ENCODE data around the gene GLB1L3. TPM values are rescaled to one million over a fixed set of nuclear protein-coding genes. Genes with fewer than 3 reads are reported as not detected.
"Not testable (repeated sequence)": the region's sequence is repeated elsewhere in the genome, so short reads cannot be mapped to it uniquely, and the experiment has no call there.

Gene GLB1L3
- total RNA-seq, 2 donors from 2014 or later: 2.0 to 2.2 TPM

- no peaks in the 10 kb centered on the region for H3K27me3 Mint-ChIP-seq
Measured at GRCh38 chr11:134289167-134289566, 13.0 kb downstream of the GLB1L3 start.

DNA sequence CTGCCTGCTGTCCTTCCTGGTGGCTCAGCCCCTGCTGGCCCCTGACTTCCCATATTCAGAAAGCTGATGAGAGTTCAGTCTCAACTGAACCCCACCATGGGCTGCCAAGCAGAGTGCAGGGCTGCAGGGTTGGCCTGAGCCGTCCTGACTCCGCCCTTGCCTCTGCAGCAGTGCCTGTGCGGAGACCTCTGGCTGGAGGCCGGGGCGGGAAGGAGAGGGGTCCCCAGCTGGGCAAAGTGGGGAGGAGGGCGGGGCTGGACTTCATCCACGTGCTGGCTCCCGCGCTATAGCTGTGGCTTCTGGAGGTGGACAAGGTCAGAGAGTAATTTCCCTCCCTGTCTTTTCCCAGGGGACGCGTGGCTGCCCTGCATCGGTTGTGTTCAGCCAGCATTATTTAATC is 13.6 kb downstream of the GLB1L3 start:
- no peak overlapping the region for H3K4me3 Mint-ChIP-seq
- no peak for ATAC-seq
- H3K4me1 Mint-ChIP-seq: peaks cover 7% of the 10 kb centered on the region
- no peak overlapping the region for H3K27ac Mint-ChIP-seq
- H3K27me3 Mint-ChIP-seq: no peaks in the 10 kb centered on the region
- H3K9me3 ChIP-seq (ENCODE audit: control insufficient read depth, low read length, poor library complexity, severe bottlenecking): no peaks in the 10 kb centered on the region
- no peak for DNase-seq
- H3K36me3 Mint-ChIP-seq (ENCODE audit: low read depth): no peaks in the 10 kb centered on the region

More at GRCh38 chr11:134289167-134289566, 13.0 kb downstream of the GLB1L3 start:
- peaks cover 2% of the 10 kb centered on the region for H3K4me1 Mint-ChIP-seq
- DNase-seq (no peak), ATAC-seq (no peak)
- no peak overlapping the region for H3K27ac Mint-ChIP-seq
- H3K9me3 ChIP-seq (ENCODE audit: control insufficient read depth, low read length, poor library complexity, severe bottlenecking): no peaks in the 10 kb centered on the region
- H3K4me3 Mint-ChIP-seq: no peak overlapping the region
- H3K36me3 Mint-ChIP-seq (ENCODE audit: low read depth): no peaks in the 10 kb centered on the region

- peaks cover 7% of the 10 kb centered on the region for H3K4me1 Mint-ChIP-seq
- no peak overlapping the region for H3K4me3 Mint-ChIP-seq
- no peaks in the 10 kb centered on the region for H3K27me3 Mint-ChIP-seq
Measured at GRCh38 chr11:134290646-134291045, 14.5 kb downstream of the GLB1L3 start.

DNA sequence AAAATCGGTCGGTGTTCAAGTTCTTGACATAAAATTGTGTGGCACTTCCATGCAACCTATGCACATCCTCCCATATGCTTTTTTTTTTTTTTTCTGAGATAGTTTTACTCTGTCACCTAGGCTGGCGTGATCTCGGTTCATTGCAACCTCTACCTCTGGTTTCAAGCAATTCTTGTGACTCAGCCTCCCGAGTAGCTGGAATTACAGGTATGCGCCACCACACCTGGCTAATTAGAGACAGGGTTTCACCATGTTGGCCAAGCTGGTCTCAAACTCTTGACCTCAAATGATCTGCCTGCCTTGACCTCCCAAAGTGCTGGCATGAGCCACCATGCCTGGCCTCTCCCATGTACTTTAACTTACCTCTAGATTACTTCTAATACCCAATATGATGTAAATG is 15.0 kb downstream of the GLB1L3 start:
- no peak for DNase-seq
- H3K27me3 Mint-ChIP-seq: no peaks in the 10 kb centered on the region
- peaks cover 7% of the 10 kb centered on the region for H3K4me1 Mint-ChIP-seq
- H3K27ac Mint-ChIP-seq: no peak overlapping the region
- H3K4me3 Mint-ChIP-seq: no peak overlapping the region
- no peak for ATAC-seq
- H3K36me3 Mint-ChIP-seq (ENCODE audit: low read depth): no peaks in the 10 kb centered on the region
- no peaks in the 10 kb centered on the region for H3K9me3 ChIP-seq (ENCODE audit: control insufficient read depth, low read length, poor library complexity, severe bottlenecking)

More at GRCh38 chr11:134290646-134291045, 14.5 kb downstream of the GLB1L3 start:
- ATAC-seq (no peak), DNase-seq (no peak)
- no peaks in the 10 kb centered on the region for H3K9me3 ChIP-seq (ENCODE audit: control insufficient read depth, low read length, poor library complexity, severe bottlenecking)
- H3K36me3 Mint-ChIP-seq (ENCODE audit: low read depth): no peaks in the 10 kb centered on the region
- H3K27ac Mint-ChIP-seq: no peak overlapping the region

GRCh38 chr11:134292661-134293060 is 16.5 kb downstream of the GLB1L3 start:
- no peak overlapping the region for H3K27ac Mint-ChIP-seq
- no peaks in the 10 kb centered on the region for H3K9me3 ChIP-seq (ENCODE audit: control insufficient read depth, low read length, poor library complexity, severe bottlenecking)
- ATAC-seq (no peak), DNase-seq (no peak)
- H3K4me3 Mint-ChIP-seq: no peak overlapping the region
- no peaks in the 10 kb centered on the region for H3K27me3 Mint-ChIP-seq
- H3K36me3 Mint-ChIP-seq (ENCODE audit: low read depth): no peaks in the 10 kb centered on the region
- H3K4me1 Mint-ChIP-seq: peaks cover 7% of the 10 kb centered on the region

- no peaks in the 10 kb centered on the region for H3K9me3 ChIP-seq (ENCODE audit: control insufficient read depth, low read length, poor library complexity, severe bottlenecking)
- Mint-ChIP-seq H3K27ac (peak overlapping the region; percentile 60), H3K4me3 (no peak overlapping the region), H3K27me3 (no peaks in the 10 kb centered on the region), H3K4me1 (peaks cover 7% of the 10 kb centered on the region), H3K36me3 (ENCODE audit: low read depth) (no peaks in the 10 kb centered on the region)
- DNase-seq: no peak
- no peak for ATAC-seq
Measured at GRCh38 chr11:134293119-134294113, 17.2 kb downstream of the GLB1L3 start.

GRCh38 chr11:134294664-134295063 is 18.5 kb downstream of the GLB1L3 start:
- Mint-ChIP-seq H3K36me3 (ENCODE audit: low read depth) (no peaks in the 10 kb centered on the region), H3K27ac (peak overlapping the region; percentile 60), H3K4me3 (no peak overlapping the region), H3K27me3 (no peaks in the 10 kb centered on the region), H3K4me1 (peaks cover 4% of the 10 kb centered on the region)
- no peaks in the 10 kb centered on the region for H3K9me3 ChIP-seq (ENCODE audit: control insufficient read depth, low read length, poor library complexity, severe bottlenecking)
- no peak for ATAC-seq
- no peak for DNase-seq

DNA sequence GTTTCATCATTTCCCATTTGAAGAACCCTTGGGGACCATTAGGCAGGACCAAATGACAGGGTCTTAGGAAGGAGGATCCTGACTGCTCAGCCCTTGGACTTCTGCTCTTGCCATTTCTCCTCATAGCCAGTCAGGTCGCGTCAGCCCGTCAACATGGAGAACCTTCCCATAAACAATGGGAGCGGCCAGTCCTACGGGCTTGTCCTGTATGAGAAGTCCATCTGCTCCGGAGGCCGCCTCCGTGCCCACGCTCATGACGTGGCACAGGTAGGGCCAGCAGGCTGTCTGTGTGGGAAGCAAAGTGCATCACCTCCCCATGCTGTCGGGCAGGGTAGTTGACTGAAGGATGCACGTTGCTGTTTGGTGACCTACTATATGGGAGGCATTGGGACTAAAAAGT is 36.0 kb downstream of the GLB1L3 start:
- no peaks in the 10 kb centered on the region for H3K27me3 Mint-ChIP-seq
- DNase-seq: no peak
- no peak for ATAC-seq
- no peaks in the 10 kb centered on the region for H3K9me3 ChIP-seq (ENCODE audit: control insufficient read depth, low read length, poor library complexity, severe bottlenecking)
- no peak overlapping the region for H3K27ac Mint-ChIP-seq
- H3K4me1 Mint-ChIP-seq: no peaks in the 10 kb centered on the region
- H3K4me3 Mint-ChIP-seq: no peak overlapping the region
- H3K36me3 Mint-ChIP-seq (ENCODE audit: low read depth): no peaks in the 10 kb centered on the region

DNA sequence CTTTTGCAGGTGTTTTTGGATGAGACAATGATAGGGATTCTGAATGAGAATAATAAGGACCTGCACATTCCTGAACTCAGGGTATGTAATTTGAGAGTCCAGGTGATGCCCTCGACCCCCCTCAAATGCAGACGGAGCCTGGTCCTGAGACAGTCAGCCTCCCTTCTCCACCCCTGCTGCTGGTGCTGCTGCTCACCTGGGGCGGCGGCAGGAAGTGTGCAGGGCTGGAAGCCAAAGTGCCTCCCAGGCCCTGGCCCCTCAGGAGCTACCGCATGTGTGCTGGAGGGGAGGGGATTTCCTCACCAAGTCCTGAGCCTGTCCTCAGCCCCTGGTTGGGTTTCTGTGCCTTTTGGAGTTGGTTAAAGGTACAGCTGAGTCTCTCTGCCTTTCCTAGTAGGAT is 36.6 kb downstream of the GLB1L3 start:
- H3K9me3 ChIP-seq (ENCODE audit: control insufficient read depth, low read length, poor library complexity, severe bottlenecking): no peaks in the 10 kb centered on the region
- DNase-seq: no peak
- Mint-ChIP-seq H3K36me3 (ENCODE audit: low read depth) (no peaks in the 10 kb centered on the region), H3K4me3 (no peak overlapping the region), H3K27ac (no peak overlapping the region), H3K27me3 (no peaks in the 10 kb centered on the region), H3K4me1 (no peaks in the 10 kb centered on the region)
- no peak for ATAC-seq

GRCh38 chr11:134313379-134313778 is 37.2 kb downstream of the GLB1L3 start:
- Mint-ChIP-seq H3K4me1 (no peaks in the 10 kb centered on the region), H3K27ac (no peak overlapping the region), H3K27me3 (no peaks in the 10 kb centered on the region), H3K4me3 (no peak overlapping the region), H3K36me3 (ENCODE audit: low read depth) (no peaks in the 10 kb centered on the region)
- DNase-seq (no peak), ATAC-seq (no peak)
- H3K9me3 ChIP-seq (ENCODE audit: control insufficient read depth, low read length, poor library complexity, severe bottlenecking): no peaks in the 10 kb centered on the region

DNA sequence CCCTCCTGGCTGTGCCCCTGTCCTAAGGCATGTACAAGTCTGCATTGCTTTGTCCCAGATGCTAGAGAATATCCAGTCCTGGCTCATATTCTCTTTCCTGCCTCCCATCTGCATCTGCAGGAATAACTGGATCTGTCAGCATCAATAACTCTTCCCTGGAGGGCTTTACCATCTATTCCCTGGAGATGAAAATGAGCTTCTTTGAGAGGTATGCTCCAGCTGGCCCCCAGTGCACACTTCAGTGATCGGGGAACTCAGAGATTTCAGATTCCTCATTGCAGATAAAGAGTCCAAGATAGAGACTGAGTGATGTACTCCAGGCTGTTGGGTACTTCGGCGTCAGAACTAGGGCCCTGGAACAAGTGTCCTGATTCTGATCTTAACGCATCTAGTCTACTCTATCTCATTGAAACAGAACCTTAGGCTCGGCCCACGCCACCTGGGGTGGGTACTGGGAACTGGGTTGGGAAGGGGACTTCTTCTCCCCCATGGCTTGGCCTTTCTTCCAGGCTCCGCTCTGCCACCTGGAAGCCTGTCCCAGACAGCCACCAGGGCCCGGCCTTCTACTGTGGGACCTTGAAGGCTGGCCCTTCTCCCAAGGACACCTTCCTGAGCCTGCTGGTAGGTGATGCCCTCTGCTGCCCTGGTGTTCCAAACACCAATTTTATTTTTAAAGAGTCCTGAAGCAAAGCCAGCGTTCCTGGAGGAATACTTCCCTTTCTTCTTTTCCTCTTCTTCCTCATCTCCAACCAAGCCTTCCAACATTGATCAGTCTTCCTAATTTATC is 37.8 kb downstream of the GLB1L3 start:
- H3K4me3 Mint-ChIP-seq: no peak overlapping the region
- no peaks in the 10 kb centered on the region for H3K9me3 ChIP-seq (ENCODE audit: control insufficient read depth, low read length, poor library complexity, severe bottlenecking)
- no peaks in the 10 kb centered on the region for H3K36me3 Mint-ChIP-seq (ENCODE audit: low read depth)
- no peaks in the 10 kb centered on the region for H3K4me1 Mint-ChIP-seq
- no peaks in the 10 kb centered on the region for H3K27me3 Mint-ChIP-seq
- ATAC-seq (no peak), DNase-seq (no peak)
- no peak overlapping the region for H3K27ac Mint-ChIP-seq

- DNase-seq (no peak), ATAC-seq (no peak)
- no peak overlapping the region for H3K27ac Mint-ChIP-seq
- no peaks in the 10 kb centered on the region for H3K4me1 Mint-ChIP-seq
- H3K4me3 Mint-ChIP-seq: no peak overlapping the region
- H3K9me3 ChIP-seq (ENCODE audit: control insufficient read depth, low read length, poor library complexity, severe bottlenecking): no peaks in the 10 kb centered on the region
- no peaks in the 10 kb centered on the region for H3K36me3 Mint-ChIP-seq (ENCODE audit: low read depth)
- H3K27me3 Mint-ChIP-seq: no peaks in the 10 kb centered on the region
Measured at GRCh38 chr11:134317103-134317502, 40.9 kb downstream of the GLB1L3 start.

DNA sequence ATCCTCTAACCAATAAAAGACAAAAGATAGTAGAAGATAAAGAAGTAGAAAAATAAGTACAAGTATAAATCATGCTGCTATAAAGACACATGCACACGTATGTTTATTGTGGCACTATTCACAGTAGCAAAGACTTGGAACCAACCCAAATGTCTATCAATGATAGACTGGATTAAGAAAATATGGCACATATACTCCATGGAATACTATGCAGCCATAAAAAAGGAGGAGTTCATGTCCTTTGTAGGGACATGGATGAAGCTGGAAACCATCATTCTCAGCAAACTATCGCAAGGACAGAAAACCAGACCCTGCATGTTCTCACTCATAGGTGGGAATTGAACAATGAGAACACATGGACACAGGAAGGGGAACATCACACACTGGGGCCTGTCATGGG is 45.2 kb downstream of the GLB1L3 start:
- not testable (repeated sequence) for H3K9me3 ChIP-seq (ENCODE audit: control insufficient read depth, low read length, poor library complexity, severe bottlenecking); DNase-seq; H3K27ac Mint-ChIP-seq; H3K36me3 Mint-ChIP-seq (ENCODE audit: low read depth); H3K4me1 Mint-ChIP-seq; H3K27me3 Mint-ChIP-seq; ATAC-seq; H3K4me3 Mint-ChIP-seq
